HG02678 (cell line): ENCODE results near the gene KPNA1.
A peak's percentile ranks its signal among the peaks of the same experiment; 100 is the strongest.

ENCODE experiments used
- ATAC-seq: cut with Tn5 transposase; IDR thresholded peaks from one replicate; pipeline ENCODE4 v1.9.1; 2021; ENCODE audit warnings: mild to moderate bottlenecking, moderate library complexity; ENCODE audit not compliant: unreplicated experiment

KPNA1 gene

GRCh38 chr3:122416966-122417365, 97.8 kb downstream of the KPNA1 start:
- ATAC-seq: no peak

DNA sequence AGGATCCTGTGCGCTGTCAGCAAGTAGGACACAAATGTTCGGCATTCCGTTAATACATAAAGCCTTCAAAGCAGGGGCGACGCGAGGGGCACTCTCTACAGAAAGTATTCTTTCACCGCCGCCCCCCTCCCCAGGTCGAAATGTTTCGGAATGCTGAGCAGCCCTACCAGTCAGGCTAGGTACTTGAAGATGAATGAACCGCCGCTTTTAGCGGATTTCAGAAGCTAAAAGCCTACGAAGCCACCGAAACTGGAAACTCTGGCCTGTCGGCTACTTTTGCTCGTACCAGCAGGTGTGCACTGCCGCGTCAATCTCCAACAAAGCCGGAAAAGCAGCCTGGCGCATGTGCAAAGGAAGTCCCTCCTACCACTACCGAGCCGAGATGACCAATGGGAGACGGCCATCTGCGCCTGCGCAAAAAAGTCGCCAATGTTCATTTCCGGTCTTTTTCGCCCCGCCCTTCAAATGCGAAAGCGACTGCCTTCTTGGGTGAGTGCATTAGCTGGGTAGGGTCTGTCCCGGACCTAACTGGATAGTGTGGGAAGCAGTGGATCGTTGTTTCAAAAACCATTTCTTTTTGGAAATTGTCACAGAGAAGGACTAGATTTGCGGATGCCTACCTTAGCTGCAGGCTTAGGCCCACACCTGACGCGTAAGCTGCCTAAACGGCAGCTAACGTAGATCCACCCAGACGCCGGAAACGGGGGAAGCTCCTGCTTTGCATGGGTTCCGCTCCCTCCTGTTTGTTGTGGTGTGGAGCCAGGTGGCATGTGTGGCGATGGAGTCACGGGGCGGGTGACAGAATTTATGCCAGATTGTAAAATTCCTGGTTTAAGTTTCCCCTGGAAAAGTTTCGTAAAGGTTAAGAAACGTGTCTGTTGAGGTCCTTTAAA, 98.7 kb downstream of the KPNA1 start, which contains the start of gene WDR5B:
Gene WDR5B, minus strand, starts transcription at position 301 of the 893 bp plus-strand sequence. CDS start 534 bp downstream, outside the sequence.
- ATAC-seq: peak; percentile 87

DNA sequence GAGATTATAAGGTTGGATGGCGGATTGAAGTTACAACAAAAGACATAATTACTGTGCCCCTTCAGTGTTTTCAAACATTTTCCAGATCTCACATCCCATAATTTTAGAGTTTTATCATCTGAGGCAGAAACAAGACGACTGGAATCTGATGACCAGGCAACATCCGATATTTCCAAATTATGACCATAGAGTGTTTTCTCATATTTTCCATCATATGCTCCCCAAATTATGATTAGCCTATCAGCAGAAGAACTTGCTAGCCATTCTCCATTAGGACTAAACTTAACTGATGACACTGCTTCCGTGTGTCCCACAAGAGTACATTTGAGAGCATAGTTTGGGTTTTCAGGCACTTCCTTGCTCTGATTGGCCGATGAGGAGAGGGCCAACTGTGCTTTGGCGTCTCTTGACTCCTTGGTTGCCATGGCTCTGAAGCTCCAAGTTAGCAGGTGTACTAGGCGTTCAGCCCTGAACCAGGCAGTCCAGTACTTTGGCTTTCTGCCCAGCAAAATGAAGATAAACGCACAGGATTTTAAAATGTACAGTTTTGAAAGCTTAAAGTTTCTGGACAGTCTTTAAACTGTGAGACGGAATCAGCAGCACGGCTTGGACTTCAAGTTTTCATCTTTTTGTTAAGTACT, 99.5 kb downstream of the KPNA1 start:
- ATAC-seq: peak; percentile 52

- ATAC-seq: no peak
Measured at GRCh38 chr3:122414391-122414790, 100.3 kb downstream of the KPNA1 start.

- no peak for ATAC-seq
Measured at GRCh38 chr3:122410639-122411038, 104.1 kb downstream of the KPNA1 start.

DNA sequence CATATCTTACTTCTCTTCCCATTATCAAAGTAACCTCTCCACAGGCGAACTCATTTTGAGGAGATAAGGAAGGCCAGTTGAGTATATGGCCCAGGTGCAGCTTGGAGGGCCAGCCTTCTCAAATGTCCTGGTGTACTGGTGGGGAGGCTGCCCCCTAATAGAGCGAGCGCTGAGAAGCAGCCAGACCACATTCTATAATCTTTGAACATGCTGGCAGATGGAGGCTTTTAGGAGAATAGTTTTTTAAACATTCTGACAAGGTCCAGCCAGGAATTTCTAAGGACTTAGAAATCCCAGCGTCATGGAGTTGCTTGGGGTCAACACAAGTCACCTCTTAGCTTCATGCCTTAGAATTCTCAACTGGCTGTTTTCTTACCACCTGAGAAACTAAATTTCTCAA, 104.6 kb downstream of the KPNA1 start:
- ATAC-seq: no peak

DNA sequence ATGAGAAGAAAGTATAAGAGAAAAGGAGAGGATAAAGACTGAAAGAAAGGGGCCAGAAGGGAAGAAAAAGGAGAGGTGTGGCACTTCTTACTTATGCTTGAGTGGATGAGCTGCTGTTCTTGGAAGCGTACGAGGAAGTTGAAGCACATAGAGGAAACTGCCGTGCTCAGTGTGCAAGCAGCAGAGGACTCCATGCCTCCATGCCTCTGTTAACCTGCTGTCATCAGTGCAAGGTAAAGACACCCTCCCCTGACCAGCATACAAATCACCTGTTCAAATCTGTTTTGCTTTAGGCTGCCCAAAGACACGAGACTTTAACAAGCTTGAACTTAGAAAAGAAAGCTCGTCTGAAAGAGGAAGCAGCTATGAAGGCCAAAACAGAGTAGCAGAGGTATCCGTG, 105.3 kb downstream of the KPNA1 start:
- ATAC-seq: no peak

DNA sequence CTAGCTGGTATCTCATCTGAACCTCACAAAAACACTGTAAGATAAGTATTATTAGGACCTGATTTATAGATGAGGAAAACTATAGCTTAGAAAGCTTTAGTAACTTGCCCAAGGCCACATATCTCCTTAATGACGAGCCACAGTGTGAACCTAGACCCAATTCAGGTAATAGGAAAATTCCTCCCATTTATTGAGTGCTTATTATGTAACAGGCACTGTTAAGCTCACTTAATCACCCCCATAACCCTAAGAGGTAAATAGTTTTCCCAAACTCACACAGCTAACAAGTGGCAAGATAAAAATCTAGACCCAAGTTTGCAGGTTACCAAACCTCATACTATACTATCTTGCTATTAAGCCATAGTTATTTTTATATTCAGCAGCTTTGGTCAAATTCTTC, 106.8 kb downstream of the KPNA1 start:
- ATAC-seq: no peak

DNA sequence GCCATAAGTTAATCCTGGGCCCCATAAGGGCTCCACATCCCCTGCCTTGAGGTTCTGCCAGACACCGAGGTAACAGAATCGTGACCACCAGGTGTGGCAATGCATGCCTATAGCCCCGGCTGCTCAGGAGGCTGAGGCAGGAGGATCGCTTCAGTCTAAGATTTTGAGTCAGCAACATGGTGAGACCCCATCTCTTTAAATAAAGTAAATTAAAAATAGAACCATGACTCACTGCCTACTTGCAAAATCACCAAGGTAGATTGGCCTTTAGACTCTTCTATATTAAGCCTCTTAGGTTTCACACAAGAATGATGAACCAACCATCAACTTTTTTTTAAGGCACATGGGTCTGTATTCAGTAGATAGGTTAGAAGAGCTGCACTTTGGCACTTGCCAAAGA, 108.5 kb downstream of the KPNA1 start:
- no peak for ATAC-seq

- no peak for ATAC-seq
Measured at GRCh38 chr3:122405015-122405414, 109.7 kb downstream of the KPNA1 start.

- no peak for ATAC-seq
Measured at GRCh38 chr3:122403489-122403888, 111.2 kb downstream of the KPNA1 start.

DNA sequence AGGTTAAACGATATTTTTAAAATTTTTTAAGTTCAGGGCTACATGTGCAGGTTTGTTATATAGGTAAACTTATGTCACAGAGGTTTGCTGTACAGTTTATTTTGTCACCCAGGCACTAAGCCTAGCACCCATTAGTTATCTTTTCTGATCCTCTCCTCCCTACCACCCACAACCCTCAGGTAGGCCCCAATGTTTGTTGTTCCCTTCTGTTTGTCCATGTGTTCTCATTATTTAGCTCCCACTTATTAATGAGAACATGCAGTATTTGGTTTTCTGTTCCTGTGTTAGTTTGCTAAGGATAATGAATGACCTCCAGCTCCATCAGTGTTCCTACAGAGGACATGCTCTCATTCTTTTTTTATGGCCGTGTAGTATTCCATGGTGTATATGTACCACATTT, 115.8 kb downstream of the KPNA1 start:
- ATAC-seq: no peak

- ATAC-seq: no peak
Measured at GRCh38 chr3:122397201-122397600, 117.5 kb downstream of the KPNA1 start.

DNA sequence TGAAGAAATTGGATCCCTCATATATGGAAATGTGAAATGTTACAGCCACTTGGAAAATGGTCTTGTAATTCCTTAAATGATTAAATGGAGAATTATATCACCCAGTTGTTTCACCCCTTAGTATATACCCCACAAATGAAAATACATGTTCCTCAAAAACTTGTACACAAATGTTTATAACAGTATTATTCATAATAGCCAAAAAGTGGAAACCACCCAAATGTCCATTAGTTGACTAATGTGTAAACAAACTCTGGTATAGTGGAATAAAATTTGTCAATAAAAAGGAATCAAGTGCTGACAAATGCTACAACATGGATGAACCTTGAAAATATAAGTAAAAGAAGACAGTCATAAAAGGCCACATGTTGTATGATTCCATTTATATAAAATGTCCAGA, 118.2 kb downstream of the KPNA1 start:
- ATAC-seq: no peak

GRCh38 chr3:122395582-122395981, 119.2 kb downstream of the KPNA1 start:
- ATAC-seq: no peak

DNA sequence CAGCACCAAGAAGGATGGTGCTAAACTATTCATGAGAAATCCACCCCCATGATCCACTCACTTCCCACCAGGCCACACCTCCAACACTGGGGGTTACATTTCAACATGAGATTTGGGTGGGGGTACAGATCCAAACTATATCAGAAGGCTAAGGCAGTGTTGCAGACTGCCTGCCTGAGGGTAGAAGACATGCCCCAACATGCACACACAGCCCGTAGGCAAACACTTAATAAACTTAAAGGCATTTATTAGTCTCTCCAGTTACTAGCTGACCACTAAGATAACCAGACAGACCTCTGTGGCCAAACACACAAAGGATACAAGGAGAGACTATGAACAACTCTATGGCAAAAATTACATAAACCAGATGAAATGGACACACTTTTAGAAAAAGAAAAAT, 120.6 kb downstream of the KPNA1 start:
- no peak for ATAC-seq

DNA sequence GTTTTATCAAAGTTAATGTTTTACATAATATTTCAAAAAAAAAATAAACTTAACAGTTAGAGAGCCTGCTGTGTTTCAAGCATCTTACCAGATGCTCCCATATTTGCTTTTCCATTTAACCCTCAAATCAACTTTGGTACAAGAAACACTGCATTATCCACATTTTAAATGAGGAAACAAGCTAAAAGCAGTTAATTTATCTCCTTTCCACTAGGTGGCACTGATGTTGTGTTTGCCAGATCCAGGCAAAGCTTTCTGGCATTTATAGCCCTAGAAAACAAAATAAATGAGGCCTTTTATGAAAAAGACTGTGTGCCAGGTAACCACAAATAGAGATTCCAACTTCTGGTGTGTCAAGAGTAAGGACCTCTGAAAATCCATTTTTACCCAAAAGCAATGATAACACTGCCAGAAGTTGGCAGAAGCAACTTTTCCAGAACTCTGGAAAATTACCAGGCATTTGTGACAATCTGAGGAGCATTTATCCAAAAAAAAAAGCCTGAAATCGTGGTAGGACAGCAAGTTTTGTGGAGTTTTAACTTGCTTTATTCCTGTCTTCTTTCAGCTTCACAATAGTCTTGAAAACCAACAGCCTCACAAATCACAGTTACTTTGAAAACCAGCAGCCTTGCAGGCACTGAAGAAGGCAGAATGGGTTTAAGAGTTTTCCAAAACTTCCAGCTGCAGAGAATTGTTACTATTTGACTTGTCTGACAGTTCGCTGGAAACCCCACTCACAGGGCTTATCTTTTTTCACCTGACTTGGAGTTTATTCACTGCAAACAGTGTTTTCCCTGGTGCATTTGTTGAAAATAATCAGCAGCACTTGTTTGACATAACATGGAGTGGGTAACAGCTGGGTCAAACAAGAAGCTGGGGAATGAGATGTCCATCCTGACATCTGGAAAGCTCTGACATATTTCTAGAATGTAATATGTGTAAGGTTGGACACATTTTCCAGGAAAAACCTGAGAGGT, 121.6 kb downstream of the KPNA1 start:
- no peak for ATAC-seq

DNA sequence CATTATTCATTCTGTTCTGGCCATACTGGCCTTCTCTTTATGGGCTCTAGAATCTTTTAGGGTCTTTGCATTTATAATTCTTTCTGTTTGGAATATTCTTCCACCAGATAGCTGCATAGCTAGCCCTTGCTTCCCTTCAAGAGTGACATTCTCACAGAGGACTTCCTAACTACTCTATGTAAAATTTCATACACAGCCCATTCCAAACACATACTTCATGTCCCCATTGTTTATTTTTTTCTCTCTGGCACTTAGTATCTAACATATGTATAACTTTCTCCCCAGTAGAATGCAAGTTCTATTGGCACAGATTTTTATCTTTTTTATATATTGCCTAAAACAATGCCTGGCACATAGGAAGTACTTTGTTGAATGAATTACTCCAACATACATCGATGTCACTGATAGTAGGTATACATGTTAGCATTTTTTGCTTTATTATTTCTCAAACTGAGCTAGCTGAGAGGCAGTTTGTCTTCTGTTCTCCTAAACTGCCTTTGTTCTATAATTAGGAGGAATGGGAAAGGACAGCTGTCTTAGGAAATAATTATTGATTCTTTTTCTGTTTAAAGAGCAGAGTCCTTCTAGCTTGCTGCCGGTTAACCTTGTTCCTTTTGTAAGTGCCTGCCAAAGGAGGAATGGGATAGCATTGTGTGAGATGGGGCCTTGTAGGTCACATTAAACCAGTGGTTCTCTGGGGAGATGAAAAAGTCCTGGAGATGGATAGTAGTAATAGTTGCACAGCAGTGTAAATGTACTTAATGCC, 122.9 kb downstream of the KPNA1 start:
- no peak for ATAC-seq

GRCh38 chr3:122390665-122391064, 124.1 kb downstream of the KPNA1 start:
- no peak for ATAC-seq

DNA sequence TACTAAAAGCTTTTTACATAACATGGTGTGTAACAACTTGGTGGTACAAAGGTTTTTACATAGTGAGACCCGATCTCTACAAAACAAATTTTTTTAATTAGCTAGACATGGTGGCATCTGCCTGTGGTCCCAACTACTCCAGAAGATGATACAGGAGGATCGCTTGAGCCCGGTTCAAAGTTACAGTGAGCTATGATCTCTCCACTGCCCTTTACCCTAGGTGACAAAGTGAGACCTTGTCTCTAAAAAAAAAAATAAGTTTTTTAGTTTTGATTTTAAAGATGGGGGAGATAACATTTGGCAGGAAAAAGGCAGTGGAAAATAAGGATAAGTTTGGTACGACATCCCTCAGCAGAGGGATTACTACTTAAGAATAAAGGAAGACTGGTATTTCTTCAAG, 124.8 kb downstream of the KPNA1 start:
- ATAC-seq: no peak
